ENCODE data around the gene DZANK1. TPM values are rescaled to one million over a fixed set of nuclear protein-coding genes. Genes with fewer than 3 reads are reported as not detected.
"Not testable (repeated sequence)": the region's sequence is repeated elsewhere in the genome, so short reads cannot be mapped to it uniquely, and the experiment has no call there.

The DZANK1 gene
- total RNA-seq, 2 donors from 2014 or later, result 0.41 to 0.83 TPM

DNA sequence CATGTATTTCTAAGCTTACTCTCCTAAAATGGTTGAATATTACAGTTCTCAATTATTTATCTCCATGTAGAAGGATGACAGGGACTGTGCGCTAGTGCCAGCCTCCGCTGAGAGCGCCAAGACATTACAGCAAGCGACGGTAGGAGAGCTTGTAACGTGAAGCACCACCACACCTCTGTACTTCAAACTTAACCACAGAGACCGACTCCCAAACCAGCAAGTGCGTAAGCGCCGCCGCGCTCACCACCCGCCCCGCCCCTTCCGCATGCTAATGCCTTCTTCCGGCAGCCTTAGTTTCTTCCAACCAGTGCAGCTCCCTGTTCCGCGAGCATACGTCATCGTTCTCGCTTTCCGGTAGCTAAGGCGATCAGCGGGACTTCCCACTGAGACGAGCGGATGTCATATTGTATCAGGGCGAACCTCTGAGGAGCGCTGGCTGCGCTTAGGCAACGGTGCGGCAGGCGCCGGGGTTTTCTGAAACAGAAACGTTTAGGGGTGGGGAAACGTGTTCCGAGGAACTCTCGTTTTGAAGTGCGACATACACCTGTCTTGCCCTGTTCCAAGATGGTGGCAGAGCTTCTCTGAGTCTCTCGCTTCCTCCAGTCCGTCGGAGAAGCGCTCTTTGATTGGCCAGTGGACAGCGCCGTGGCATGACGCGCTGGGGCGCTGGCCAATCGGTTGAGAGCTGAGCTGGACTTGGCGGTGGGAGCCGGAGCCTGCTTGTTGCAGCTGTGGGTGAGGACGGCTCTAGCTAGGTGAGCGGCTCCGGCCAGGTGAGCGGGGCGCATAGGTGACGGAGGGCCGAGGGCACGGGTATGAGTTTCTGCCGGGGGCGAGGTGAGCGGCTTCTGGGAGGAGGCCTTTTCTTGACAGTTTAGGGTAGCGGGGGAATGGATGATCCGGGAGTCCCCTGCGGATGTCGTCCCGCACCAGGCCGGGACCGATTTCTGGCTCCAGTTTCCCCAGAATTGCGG, 40.7 kb upstream of the DZANK1 start, which contains the start of gene SEC23B:
SEC23B (plus strand) TSS at position 723 of the 974 bp plus-strand sequence. CDS start 2,896 bp downstream, outside the sequence.
- H3K4me1 ChIP-seq, result peaks cover 0 to 19% of the 10 kb centered on the region in 2 donors
- no peaks in the 10 kb centered on the region for H3K27me3 ChIP-seq
- H3K4me3 ChIP-seq, result peak within 1 kb of the TSS; percentile 63 to 90
- TF ChIP-seq, protein P1, sequence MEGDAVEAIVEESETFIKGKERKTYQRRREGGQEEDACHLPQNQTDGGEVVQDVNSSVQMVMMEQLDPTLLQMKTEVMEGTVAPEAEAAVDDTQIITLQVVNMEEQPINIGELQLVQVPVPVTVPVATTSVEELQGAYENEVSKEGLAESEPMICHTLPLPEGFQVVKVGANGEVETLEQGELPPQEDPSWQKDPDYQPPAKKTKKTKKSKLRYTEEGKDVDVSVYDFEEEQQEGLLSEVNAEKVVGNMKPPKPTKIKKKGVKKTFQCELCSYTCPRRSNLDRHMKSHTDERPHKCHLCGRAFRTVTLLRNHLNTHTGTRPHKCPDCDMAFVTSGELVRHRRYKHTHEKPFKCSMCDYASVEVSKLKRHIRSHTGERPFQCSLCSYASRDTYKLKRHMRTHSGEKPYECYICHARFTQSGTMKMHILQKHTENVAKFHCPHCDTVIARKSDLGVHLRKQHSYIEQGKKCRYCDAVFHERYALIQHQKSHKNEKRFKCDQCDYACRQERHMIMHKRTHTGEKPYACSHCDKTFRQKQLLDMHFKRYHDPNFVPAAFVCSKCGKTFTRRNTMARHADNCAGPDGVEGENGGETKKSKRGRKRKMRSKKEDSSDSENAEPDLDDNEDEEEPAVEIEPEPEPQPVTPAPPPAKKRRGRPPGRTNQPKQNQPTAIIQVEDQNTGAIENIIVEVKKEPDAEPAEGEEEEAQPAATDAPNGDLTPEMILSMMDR (IDR thresholded peaks at IDR 0.05), result no peak
- peaks cover 15% of the 10 kb centered on the region for H3K36me3 ChIP-seq
- DNase-seq (ENCODE audit: low spot score), result peak; percentile 99
- H3K27ac ChIP-seq, result peak within 1 kb of the TSS; percentile 96
- H3K9me3 ChIP-seq, result no peaks in the 10 kb centered on the region

DNA sequence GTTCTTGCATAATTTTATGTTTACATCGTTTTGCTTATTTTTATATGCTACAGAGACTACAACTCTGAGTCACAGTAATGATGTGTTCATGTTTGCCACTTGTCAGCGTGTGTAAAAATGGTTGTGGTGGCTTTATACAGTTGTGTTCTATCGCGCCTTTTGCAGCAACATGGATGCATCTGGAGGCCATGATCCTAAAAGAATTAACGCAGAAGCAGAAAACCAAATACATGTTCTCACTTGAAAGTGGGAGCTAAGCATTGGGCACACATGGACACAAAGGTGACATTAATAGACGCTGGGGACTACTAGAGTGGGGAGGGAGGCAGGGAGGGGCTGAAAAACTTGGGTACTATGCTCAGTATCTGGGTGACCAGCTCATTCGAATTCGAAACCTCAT, 39.9 kb upstream of the DZANK1 start:
- Histone ChIP-seq H3K27me3 (no peaks in the 10 kb centered on the region), H3K9me3 (no peaks in the 10 kb centered on the region), H3K36me3 (peaks cover 7% of the 10 kb centered on the region), H3K27ac (peak overlapping the region; percentile 96), H3K4me3 (peak overlapping the region; percentile 63 to 90), H3K4me1 (peaks cover 0 to 19% of the 10 kb centered on the region in 2 donors)
- TF ChIP-seq, protein P1 (IDR thresholded peaks at IDR 0.05), result no peak
- DNase-seq (ENCODE audit: low spot score), result no peak

DNA sequence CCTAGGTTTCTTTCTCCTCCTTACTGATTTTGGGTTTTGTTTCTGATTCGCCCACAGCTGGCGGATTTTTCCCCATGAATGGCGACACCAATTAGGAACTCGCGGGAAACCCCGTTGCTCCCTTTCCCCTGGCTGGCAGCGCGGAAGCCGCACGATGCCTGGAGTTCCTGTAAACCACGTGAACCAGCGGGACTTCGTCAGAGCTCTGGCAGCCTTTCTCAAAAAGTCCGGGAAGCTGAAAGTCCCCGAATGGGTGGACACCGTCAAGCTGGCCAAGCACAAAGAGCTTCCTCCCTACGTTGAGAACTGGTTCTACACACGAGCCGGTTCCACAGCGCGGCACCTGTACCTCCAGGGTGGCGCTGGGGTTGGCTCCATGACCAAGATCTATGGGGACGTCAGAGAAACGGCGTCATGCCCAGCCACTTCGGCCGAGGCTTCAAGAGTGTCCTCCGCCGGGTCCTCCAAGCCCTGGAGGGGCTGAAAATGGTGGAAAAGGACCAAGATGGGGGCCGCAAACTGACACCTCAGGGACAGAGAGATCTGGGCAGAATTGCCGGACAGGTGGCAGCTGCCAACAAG, 37.7 kb upstream of the DZANK1 start:
- Histone ChIP-seq H3K4me1 (peaks cover 0 to 19% of the 10 kb centered on the region in 2 donors), H3K27me3 (no peaks in the 10 kb centered on the region), H3K4me3 (no peak overlapping the region), H3K27ac (no peak overlapping the region), H3K9me3 (no peaks in the 10 kb centered on the region), H3K36me3 (no peaks in the 10 kb centered on the region)
- TF ChIP-seq, protein P1 (IDR thresholded peaks at IDR 0.05), result no peak
- peak; percentile 68 for DNase-seq (ENCODE audit: low spot score)

DNA sequence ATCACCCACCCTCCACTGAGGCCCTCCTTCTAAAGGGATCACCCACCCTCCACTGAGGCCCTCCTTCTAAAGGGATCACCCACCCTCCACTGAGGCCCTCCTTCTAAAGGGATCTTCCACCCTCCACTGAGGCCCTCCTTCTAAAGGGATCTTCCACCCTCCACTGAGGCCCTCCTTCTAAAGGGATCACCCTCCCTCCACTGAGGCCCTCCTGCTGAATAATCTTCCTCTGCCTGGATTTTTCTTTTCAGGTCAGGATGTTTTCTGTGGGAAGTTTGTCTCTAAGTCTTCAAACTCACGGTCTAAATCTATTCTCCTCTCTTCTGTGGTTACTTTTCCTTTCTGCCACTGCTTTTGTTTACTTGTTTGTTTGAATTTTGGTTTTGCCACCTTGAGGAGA, 34.8 kb upstream of the DZANK1 start:
- H3K36me3 ChIP-seq; H3K4me3 ChIP-seq; H3K9me3 ChIP-seq; H3K4me1 ChIP-seq; H3K27ac ChIP-seq; DNase-seq (ENCODE audit: low spot score); H3K27me3 ChIP-seq: not testable (repeated sequence)

DNA sequence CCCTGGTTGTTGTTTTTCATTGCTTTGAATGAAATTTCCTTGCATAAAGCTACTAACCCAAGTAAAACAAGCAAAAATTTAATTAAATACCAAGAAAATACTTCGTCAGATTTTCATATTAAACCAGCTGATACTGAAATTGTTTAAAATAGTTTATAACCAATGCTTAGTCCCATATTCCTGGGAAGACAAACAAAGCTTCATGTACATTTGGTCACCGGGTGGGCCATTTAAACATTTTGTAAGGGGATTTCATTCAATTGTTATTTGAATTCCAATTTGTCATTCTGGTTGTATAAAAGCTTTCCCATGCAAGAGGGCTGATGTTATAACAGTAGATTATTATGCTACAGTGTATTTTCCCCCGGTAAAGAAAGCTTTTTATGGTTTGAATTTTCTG, 30.8 kb upstream of the DZANK1 start:
- Histone ChIP-seq H3K36me3 (no peaks in the 10 kb centered on the region), H3K27ac (peak overlapping the region in 1 of 2 donors; percentile 6), H3K4me1 (peaks cover 0 to 14% of the 10 kb centered on the region in 2 donors), H3K9me3 (no peaks in the 10 kb centered on the region), H3K4me3 (no peak overlapping the region), H3K27me3 (no peaks in the 10 kb centered on the region)
- DNase-seq (ENCODE audit: low spot score), result no peak
- TF ChIP-seq, protein P1 (IDR thresholded peaks at IDR 0.05), result no peak
